ENCODE measurements around the gene RNF212B. TPM values are rescaled to one million over a fixed set of nuclear protein-coding genes. Genes with fewer than 3 reads are reported as not detected.

The RNF212B gene
- total and polyA plus RNA-seq, 2 of the 13 experiments (the other 11 are each of a cell fraction or from before 2014, with no cell fraction given), result 0.05 TPM; not detected in 1

GRCh38 chr14:23301288-23301968 lies 63.7 kb downstream of the RNF212B start (continued):
- TF ChIP-seq ARHGAP35 (CRISPR knock-in tag; IDR thresholded peaks at IDR 0.05; ENCODE audit: borderline replicate concordance) (peak; percentile 93), ZSCAN21 (CRISPR knock-in tag; IDR thresholded peaks at IDR 0.05; ENCODE audit: borderline replicate concordance) (peak; percentile 93), ZBTB49 (CRISPR knock-in tag; IDR thresholded peaks at IDR 0.05; ENCODE audit: borderline replicate concordance) (peak; percentile 95), ZNF280B (CRISPR knock-in tag; IDR thresholded peaks at IDR 0.05; ENCODE audit: borderline replicate concordance) (no peak; the same call in 1 of the 2 replicates), TEAD2 (CRISPR knock-in tag; IDR thresholded peaks at IDR 0.05) (peak; percentile 56), STAT5B (CRISPR knock-in tag; IDR thresholded peaks at IDR 0.05) (peak; percentile 89), REST (IDR thresholded peaks at IDR 0.05; ENCODE audit: borderline replicate concordance in 1 of 2, low read depth in 1 of 2, low read length in 2 of 2) (peak in 1 of 2 experiments; percentile 16; a peak in 1 of 4 replicates), PHF21A (CRISPR knock-in tag; IDR thresholded peaks at IDR 0.05) (no peak), RARA (CRISPR knock-in tag; IDR thresholded peaks at IDR 0.05) (peak; percentile 64), MTA1 (CRISPR knock-in tag; IDR thresholded peaks at IDR 0.05; ENCODE audit: borderline replicate concordance) (peak; percentile 58), ZNF614 (CRISPR knock-in tag; IDR thresholded peaks at IDR 0.05; ENCODE audit: borderline replicate concordance) (peak; percentile 82; the same call in 1 of the 2 replicates), ZNF513 (CRISPR knock-in tag; conservative IDR thresholded peaks at IDR 0.05) (peak; percentile 92; the same call in 1 of the 2 replicates), NR3C1 (CRISPR knock-in tag; IDR thresholded peaks at IDR 0.05) (peak; percentile 93), YY1 (IDR thresholded peaks at IDR 0.05; ENCODE audit: insufficient read depth, insufficient replicate concordance, low read depth, low read length) (peak; percentile 90), ATF2 (CRISPR knock-in tag; IDR thresholded peaks at IDR 0.05) (peak; percentile 75)

All from HepG2 (cell line).